ENCODE data around the gene GRAMD2A. TPM values are rescaled to one million over a fixed set of nuclear protein-coding genes. Genes with fewer than 3 reads are reported as not detected.
A peak's percentile ranks its signal among the peaks of the same experiment; 100 is the strongest.

The GRAMD2A gene
- total RNA-seq, 4 donors from 2014 or later: 0.67 to 4.1 TPM; not detected in 2

DNA sequence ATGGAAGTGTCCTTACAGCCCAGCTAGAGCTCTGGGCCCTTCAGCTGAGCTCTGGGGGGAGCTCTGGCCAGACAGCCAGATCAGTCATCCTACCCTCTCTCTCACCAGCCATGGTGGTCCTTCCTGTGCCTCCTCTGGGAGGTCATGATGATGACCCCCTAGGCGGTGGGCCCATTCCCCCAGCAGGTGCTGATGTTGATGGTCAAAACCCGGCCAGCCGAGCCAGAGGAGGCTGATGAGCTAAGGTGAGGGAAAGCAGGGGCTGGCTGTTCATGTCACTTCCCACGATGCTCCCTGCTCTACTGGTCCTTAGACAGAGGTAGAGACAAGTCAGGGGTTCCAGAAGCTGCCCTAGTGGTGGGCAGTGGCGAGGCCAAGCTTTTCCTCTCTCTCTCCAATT is 35.0 kb downstream of the GRAMD2A start:
- no peak for DNase-seq
- no peaks in the 10 kb centered on the region for H3K36me3 ChIP-seq
- H3K4me3 ChIP-seq: no peak overlapping the region
- no peaks in the 10 kb centered on the region for H3K9me3 ChIP-seq
- no peak for TF ChIP-seq POLR2A (IDR thresholded peaks at IDR 0.05)
- TF ChIP-seq, protein P1, sequence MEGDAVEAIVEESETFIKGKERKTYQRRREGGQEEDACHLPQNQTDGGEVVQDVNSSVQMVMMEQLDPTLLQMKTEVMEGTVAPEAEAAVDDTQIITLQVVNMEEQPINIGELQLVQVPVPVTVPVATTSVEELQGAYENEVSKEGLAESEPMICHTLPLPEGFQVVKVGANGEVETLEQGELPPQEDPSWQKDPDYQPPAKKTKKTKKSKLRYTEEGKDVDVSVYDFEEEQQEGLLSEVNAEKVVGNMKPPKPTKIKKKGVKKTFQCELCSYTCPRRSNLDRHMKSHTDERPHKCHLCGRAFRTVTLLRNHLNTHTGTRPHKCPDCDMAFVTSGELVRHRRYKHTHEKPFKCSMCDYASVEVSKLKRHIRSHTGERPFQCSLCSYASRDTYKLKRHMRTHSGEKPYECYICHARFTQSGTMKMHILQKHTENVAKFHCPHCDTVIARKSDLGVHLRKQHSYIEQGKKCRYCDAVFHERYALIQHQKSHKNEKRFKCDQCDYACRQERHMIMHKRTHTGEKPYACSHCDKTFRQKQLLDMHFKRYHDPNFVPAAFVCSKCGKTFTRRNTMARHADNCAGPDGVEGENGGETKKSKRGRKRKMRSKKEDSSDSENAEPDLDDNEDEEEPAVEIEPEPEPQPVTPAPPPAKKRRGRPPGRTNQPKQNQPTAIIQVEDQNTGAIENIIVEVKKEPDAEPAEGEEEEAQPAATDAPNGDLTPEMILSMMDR (IDR thresholded peaks at IDR 0.05): no peak
- H3K27ac ChIP-seq: no peak overlapping the region
- H3K27me3 ChIP-seq: no peaks in the 10 kb centered on the region
- intact Hi-C loops (cut with DNase I; ENCODE audit: low total_unique reads): no loop called here
- H3K4me1 ChIP-seq: no peaks in the 10 kb centered on the region

DNA sequence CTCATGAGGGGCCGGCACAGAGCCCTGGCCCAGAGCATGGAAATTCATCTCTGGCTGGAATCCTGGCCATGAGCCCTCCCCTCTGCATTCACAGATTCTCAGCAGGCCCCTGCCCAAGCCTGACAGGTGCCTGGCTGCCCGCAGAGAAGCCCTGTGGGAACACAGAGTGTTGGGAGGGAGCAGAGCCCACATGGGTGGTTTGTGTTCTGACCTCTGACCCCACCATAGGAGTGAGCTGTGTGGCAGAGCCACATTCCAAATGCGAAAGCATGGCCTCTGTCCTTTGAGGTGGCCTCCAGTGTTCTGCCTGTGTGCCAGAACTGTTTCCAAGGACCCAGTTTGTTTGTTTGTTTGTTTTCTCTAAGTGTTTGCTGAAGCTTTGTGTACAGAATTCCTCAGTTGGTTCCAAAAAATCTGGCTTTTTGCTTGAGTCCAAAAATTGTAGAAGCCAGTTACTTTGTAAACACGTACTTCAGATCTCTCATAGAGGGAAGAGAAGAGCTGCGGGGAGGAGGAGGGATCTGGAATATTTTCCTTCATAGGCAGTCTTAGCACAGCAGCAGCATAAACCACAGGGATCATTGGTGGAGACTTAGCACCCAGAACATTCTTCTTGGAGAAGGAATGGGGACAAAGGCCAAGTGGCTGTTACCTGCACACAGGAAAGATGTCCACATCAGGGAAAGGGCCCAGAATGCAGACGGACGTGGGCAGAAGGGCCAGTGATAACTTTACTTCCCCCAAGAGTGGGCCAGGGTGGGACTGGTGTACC is 36.0 kb downstream of the GRAMD2A start:
- Histone ChIP-seq H3K4me3 (no peak overlapping the region), H3K4me1 (no peaks in the 10 kb centered on the region), H3K27ac (no peak overlapping the region), H3K36me3 (no peaks in the 10 kb centered on the region), H3K27me3 (no peaks in the 10 kb centered on the region), H3K9me3 (no peaks in the 10 kb centered on the region)
- TF ChIP-seq, protein P1 (IDR thresholded peaks at IDR 0.05): no peak
- no peak for TF ChIP-seq POLR2A (IDR thresholded peaks at IDR 0.05)
- no peak for DNase-seq
- intact Hi-C loops (cut with DNase I; ENCODE audit: low total_unique reads): no loop called here

DNA sequence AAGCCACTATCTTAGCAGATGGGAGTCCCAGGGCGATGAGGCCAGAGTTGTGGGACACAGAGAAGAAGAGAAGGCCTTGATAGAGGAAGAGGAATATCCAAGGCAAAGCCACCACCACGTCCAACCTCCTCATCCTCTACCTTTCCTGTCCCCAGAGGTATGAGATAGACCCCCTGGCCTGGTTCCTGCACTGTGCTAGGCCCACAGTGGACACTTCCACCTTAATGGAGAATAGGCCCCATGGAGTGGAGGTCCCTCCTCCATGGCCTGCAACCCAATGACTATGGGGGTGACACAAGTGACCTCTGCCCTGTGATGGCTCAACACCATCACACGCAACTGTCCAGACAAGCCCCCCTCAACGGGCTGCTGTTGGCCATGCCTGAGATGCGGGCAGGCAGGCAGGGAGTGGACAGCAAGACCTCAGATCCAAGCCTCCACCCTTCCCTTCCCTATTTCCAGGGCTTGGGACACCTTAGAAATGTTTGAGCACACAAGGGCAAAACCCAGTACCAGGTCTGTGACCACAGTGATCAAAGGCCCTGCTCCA is 36.8 kb downstream of the GRAMD2A start:
- no peak overlapping the region for H3K27ac ChIP-seq
- TF ChIP-seq, protein P1 (IDR thresholded peaks at IDR 0.05): no peak
- no peak for TF ChIP-seq POLR2A (IDR thresholded peaks at IDR 0.05)
- DNase-seq: no peak

DNA sequence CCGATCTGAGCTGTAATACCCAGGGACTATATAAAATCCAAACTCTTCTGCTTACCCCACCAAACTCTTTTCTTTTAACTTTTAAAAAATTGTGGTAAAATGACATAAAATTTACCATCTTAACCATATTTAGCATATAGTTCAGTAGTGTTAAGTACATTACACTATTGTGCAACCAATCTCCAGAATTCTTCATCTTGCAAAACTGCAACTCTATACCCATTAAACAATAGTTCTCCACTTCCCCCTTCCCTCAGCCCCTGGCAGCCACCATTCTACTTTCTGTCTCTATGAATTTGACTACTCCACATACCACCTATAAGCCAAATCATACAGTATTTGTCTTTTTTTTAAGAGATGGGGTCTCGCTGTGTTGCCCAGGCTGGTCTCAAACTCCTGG is 40.7 kb downstream of the GRAMD2A start:
- no peaks in the 10 kb centered on the region for H3K27me3 ChIP-seq
- TF ChIP-seq POLR2A (IDR thresholded peaks at IDR 0.05): no peak
- H3K36me3 ChIP-seq: no peaks in the 10 kb centered on the region
- no peaks in the 10 kb centered on the region for H3K4me1 ChIP-seq
- intact Hi-C loops (cut with DNase I; ENCODE audit: low total_unique reads): loop anchor here (10.0 kb wide), 2 partner anchors 412 to 712 kb away; no protein-coding TSS in a partner anchor
- no peak overlapping the region for H3K4me3 ChIP-seq
- no peaks in the 10 kb centered on the region for H3K9me3 ChIP-seq
- DNase-seq: no peak
- no peak overlapping the region for H3K27ac ChIP-seq

More for the DNA sequence above, 36.8 kb downstream of the GRAMD2A start:
- Histone ChIP-seq H3K4me1 (no peaks in the 10 kb centered on the region), H3K4me3 (no peak overlapping the region), H3K36me3 (no peaks in the 10 kb centered on the region), H3K27me3 (no peaks in the 10 kb centered on the region), H3K9me3 (no peaks in the 10 kb centered on the region)
- intact Hi-C loops (cut with DNase I; ENCODE audit: low total_unique reads): no loop called here

DNA sequence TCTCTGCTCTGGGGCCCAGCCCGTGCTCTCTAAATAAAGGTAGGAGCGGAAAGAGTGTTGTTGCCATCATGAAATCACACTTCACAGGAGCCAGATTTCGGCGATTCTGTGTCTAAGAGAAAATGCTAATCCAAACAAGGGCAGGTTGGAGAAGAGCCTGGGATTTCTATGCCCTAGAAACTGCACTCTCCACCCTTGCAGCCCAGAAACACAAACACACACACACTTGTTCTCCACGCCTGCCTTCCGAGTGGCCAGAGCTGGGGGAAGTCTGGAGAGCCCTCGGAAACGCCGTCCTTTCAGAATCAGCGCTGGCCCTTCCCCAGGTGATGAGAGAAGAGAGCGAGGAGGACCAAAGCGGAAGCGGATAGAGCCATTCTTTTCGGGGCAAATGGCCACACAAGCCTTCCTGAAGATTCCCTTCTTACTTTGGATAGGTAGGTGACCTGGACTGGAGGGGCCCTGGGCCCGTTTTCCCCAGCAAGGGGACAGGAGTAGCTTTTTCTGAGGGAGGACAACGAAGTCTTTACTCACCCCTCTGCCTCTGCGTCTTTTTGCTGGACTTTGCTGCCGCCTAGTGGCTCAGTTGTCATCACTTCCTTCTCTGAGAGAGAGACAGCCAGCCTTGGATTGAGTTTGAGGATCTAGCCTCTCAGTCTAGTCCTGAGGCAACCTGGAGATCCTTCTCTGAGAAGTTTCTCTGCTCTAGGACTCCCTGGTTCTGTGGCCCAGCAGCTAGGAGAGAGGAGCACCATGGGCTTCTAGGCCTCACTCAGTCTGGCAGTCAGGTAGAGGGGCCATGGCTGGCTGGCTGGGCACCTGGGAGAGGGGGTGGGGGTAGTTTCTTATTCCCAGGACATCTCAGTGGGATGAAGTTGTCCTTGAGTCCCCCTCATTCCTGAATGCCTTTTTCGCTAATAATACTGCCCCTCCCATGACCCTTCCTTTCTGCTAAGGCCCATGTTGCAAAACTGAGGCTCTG is 41.7 kb downstream of the GRAMD2A start:
- H3K36me3 ChIP-seq: no peaks in the 10 kb centered on the region
- no peak for TF ChIP-seq POLR2A (IDR thresholded peaks at IDR 0.05)
- TF ChIP-seq, protein P1 (IDR thresholded peaks at IDR 0.05): peak; percentile 78 to 94 (median 87)
- intact Hi-C loops (cut with DNase I; ENCODE audit: low total_unique reads): loop anchor here (10.0 kb wide), 2 partner anchors 411 to 711 kb away; no protein-coding TSS in a partner anchor
- no peaks in the 10 kb centered on the region for H3K4me1 ChIP-seq
- peak; percentile 86 for DNase-seq
- peak overlapping the region; percentile 43 to 48 for H3K4me3 ChIP-seq
- H3K9me3 ChIP-seq: no peaks in the 10 kb centered on the region
- peak overlapping the region; percentile 63 to 83 for H3K27ac ChIP-seq
- H3K27me3 ChIP-seq: no peaks in the 10 kb centered on the region

All from uterus (tissue), 4 donors.